Parathyroid adenoma (tissue), 2 donors: ENCODE measurements around the gene ZNF799.
"Not testable (repeated sequence)": the region's sequence is repeated elsewhere in the genome, so short reads cannot be mapped to it uniquely, and the experiment has no call there.

ENCODE experiments used
- H2AFZ ChIP-seq: fragments of 300-600 bp; sonication (generic); one replicate; pipeline ENCODE4 v1.7.0; 2017; ENCODE audit warnings: antibody characterized with exemption, mild to moderate bottlenecking
- H3K27ac ChIP-seq: fragments of 300-600 bp; sonication (generic); one replicate; pipeline ENCODE4 v1.7.0; 2017
- H3K27me3 ChIP-seq: fragments of 300-600 bp; sonication (generic); one replicate; pipeline ENCODE4 v1.7.0; 2017; ENCODE audit warnings: low read length; ENCODE audit not compliant: control insufficient read depth, insufficient read depth
- H3K36me3 ChIP-seq: fragments of 300-600 bp; sonication (generic); one replicate; pipeline ENCODE4 v1.7.0; 2017; ENCODE audit warnings: low read length; ENCODE audit not compliant: control insufficient read depth, insufficient read depth
- H3K4me1 ChIP-seq: fragments of 300-600 bp; sonication (generic); one replicate; pipeline ENCODE4 v1.7.0; 2017; ENCODE audit warnings: control low read depth
- H3K4me2 ChIP-seq: fragments of 300-600 bp; sonication (generic); one replicate; pipeline ENCODE4 v1.7.0; 2017; ENCODE audit warnings: low read length
- H3K4me3 ChIP-seq: fragments of 300-600 bp; sonication (generic); one replicate; pipeline ENCODE4 v1.7.0; 2017; ENCODE audit warnings: low read depth, low read length
- H3K79me2 ChIP-seq: fragments of 300-600 bp; sonication (generic); one replicate; pipeline ENCODE4 v1.7.0; 2017; ENCODE audit warnings: control low read depth
- H3K9ac ChIP-seq: fragments of 300-600 bp; sonication (generic); one replicate; pipeline ENCODE4 v1.7.0; 2017; ENCODE audit warnings: mild to moderate bottlenecking
- H3K9me3 ChIP-seq: fragments of 300-600 bp; sonication (generic); one replicate; pipeline ENCODE4 v1.7.0; 2017; ENCODE audit warnings: low read length; ENCODE audit not compliant: control insufficient read depth
- CTCF ChIP-seq: fragments of 300-600 bp; sonication (generic); IDR thresholded peaks from one replicate; pipeline ENCODE4 v1.7.0; 2017; ENCODE audit warnings: antibody characterized with exemption, mild to moderate bottlenecking
- donor health status: primary hyperparathyroidism.

Gene ZNF799

GRCh38 chr19:12364391-12365235 is 36.5 kb downstream of the ZNF799 start:
- peak overlapping the region; percentile 68 for H3K4me2 ChIP-seq
- H3K27me3 ChIP-seq: no peaks in the 10 kb centered on the region
- H3K9ac ChIP-seq: peak overlapping the region; percentile 58
- H3K4me1 ChIP-seq: peaks cover 6% of the 10 kb centered on the region
- no peaks in the 10 kb centered on the region for H3K36me3 ChIP-seq
- no peaks in the 10 kb centered on the region for H3K79me2 ChIP-seq
- TF ChIP-seq CTCF: no peak
- no peaks in the 10 kb centered on the region for H3K9me3 ChIP-seq
- H3K27ac ChIP-seq: peak overlapping the region; percentile 80
- peak overlapping the region; percentile 78 for H3K4me3 ChIP-seq
- peak overlapping the region; percentile 88 for H2AFZ ChIP-seq

- not testable (repeated sequence) for H3K27ac ChIP-seq, H3K4me1 ChIP-seq, H3K9ac ChIP-seq, H3K27me3 ChIP-seq, H3K4me2 ChIP-seq, H3K79me2 ChIP-seq, H3K4me3 ChIP-seq, H3K36me3 ChIP-seq, H3K9me3 ChIP-seq, H2AFZ ChIP-seq
Observed at GRCh38 chr19:12362236-12362635, 38.8 kb downstream of the ZNF799 start.

- Histone ChIP-seq H3K36me3 (peaks cover 4% of the 10 kb centered on the region), H3K9me3 (peaks cover 8% of the 10 kb centered on the region)
Observed at GRCh38 chr19:12353375-12353774, 47.7 kb downstream of the ZNF799 start.

GRCh38 chr19:12350890-12351197 is 50.2 kb downstream of the ZNF799 start:
- Histone ChIP-seq H3K4me3 (no peak overlapping the region), H3K9me3 (peaks cover 8% of the 10 kb centered on the region), H2AFZ (no peak overlapping the region), H3K79me2 (peaks cover 3% of the 10 kb centered on the region), H3K27ac (no peak overlapping the region), H3K9ac (no peak overlapping the region), H3K4me1 (no peaks in the 10 kb centered on the region), H3K4me2 (no peak overlapping the region), H3K36me3 (peaks cover 4% of the 10 kb centered on the region), H3K27me3 (no peaks in the 10 kb centered on the region)
- TF ChIP-seq CTCF: no peak

More at GRCh38 chr19:12353375-12353774, 47.7 kb downstream of the ZNF799 start:
- Histone ChIP-seq H3K9ac (no peak overlapping the region), H3K27me3 (no peaks in the 10 kb centered on the region), H3K79me2 (peaks cover 8% of the 10 kb centered on the region), H3K4me3 (no peak overlapping the region), H3K4me1 (no peaks in the 10 kb centered on the region), H2AFZ (no peak overlapping the region), H3K4me2 (no peak overlapping the region), H3K27ac (no peak overlapping the region)
- no peak for TF ChIP-seq CTCF

GRCh38 chr19:12350185-12350889 is 50.7 kb downstream of the ZNF799 start:
- H3K36me3 ChIP-seq: peaks cover 4% of the 10 kb centered on the region
- H3K9me3 ChIP-seq: peaks cover 8% of the 10 kb centered on the region
- H3K9ac ChIP-seq: no peak overlapping the region
- no peaks in the 10 kb centered on the region for H3K4me1 ChIP-seq
- no peaks in the 10 kb centered on the region for H3K79me2 ChIP-seq
- no peak overlapping the region for H3K27ac ChIP-seq
- H2AFZ ChIP-seq: no peak overlapping the region
- no peak for TF ChIP-seq CTCF
- no peak overlapping the region for H3K4me2 ChIP-seq
- H3K4me3 ChIP-seq: no peak overlapping the region
- H3K27me3 ChIP-seq: no peaks in the 10 kb centered on the region
